Gastrocnemius medialis (tissue), 4 donors: ENCODE data around the gene ARHGEF11.

Experiments
- POLR2A ChIP-seq, 2 donors: fragments of 450-650 bp; IDR thresholded peaks; one replicate each; pipeline ENCODE4 v1.6.1; 2017; ENCODE audit warnings: antibody characterized with exemption in 2 of 2, mild to moderate bottlenecking in 2 of 2, moderate library complexity in 2 of 2
- TF ChIP-seq, protein P1 (sequence below), 5 experiments: fragments of 450-650 bp in 3 of 5; fragments of 200-600 bp in 2 of 5; sonication (generic) in 2 of 5; IDR thresholded peaks in 4 of 5; conservative IDR thresholded peaks in 1 of 5; 1 replicate in 4 of 5; 2 replicates in 1 of 5; pipeline ENCODE4 v1.5.1; 2016 to 2019; ENCODE audit warnings: antibody characterized with exemption in 5 of 5, mild to moderate bottlenecking in 3 of 5, moderate library complexity in 3 of 5

DNA sequence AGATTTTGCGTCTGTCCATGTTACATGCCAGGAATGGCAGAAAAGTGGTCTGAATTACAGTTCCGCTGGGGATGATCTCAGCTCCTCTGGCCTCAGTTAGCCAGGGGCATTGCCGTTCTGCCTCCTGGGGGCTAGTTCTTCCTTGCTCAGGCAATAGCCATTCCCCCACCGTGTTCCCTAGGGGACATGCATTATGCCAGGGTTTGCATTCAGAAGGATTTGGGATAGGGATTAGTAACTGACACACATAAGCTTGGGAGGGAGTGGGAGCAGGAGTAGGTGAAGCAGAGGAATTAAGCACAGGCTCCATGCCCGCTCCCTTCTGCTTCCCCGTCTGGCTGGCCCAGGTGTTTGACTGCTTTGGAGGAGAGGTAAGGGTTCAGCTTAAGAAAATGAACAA lies 112.4 kb downstream of the ARHGEF11 start:
- TF ChIP-seq, protein P1, sequence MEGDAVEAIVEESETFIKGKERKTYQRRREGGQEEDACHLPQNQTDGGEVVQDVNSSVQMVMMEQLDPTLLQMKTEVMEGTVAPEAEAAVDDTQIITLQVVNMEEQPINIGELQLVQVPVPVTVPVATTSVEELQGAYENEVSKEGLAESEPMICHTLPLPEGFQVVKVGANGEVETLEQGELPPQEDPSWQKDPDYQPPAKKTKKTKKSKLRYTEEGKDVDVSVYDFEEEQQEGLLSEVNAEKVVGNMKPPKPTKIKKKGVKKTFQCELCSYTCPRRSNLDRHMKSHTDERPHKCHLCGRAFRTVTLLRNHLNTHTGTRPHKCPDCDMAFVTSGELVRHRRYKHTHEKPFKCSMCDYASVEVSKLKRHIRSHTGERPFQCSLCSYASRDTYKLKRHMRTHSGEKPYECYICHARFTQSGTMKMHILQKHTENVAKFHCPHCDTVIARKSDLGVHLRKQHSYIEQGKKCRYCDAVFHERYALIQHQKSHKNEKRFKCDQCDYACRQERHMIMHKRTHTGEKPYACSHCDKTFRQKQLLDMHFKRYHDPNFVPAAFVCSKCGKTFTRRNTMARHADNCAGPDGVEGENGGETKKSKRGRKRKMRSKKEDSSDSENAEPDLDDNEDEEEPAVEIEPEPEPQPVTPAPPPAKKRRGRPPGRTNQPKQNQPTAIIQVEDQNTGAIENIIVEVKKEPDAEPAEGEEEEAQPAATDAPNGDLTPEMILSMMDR (IDR thresholded peaks at IDR 0.05 in 4 of 5, conservative IDR thresholded peaks at IDR 0.05 in 1 of 5): no peak
- no peak for TF ChIP-seq POLR2A (IDR thresholded peaks at IDR 0.05)
